Brain microvascular endothelial cell (primary cell): ENCODE measurements around the gene NEK4.

Source experiments
- DNase-seq: peaks from one replicate; pipeline ENCODE4 v3.0.0-alpha.2; 2020
- H3K27ac ChIP-seq: fragments of 250-450 bp; sonication (Bioruptor Pico); 2 replicates; pipeline ENCODE4 v1.5.1; 2020; ENCODE audit warnings: mild to moderate bottlenecking, moderate library complexity
- H3K27me3 ChIP-seq: fragments of 250-450 bp; sonication (Bioruptor Pico); replicated peaks from 2 replicates; pipeline ENCODE4 v1.5.1; 2020; ENCODE audit warnings: mild to moderate bottlenecking
- H3K36me3 ChIP-seq: fragments of 250-450 bp; sonication (Bioruptor Pico); replicated peaks from 2 replicates; pipeline ENCODE4 v1.5.1; 2020; ENCODE audit warnings: mild to moderate bottlenecking
- H3K4me3 ChIP-seq: 2 replicates; pipeline ENCODE4 v1.5.1; 2011; ENCODE audit warnings: low read depth, mild to moderate bottlenecking, control low read depth, low read length, moderate library complexity
- CTCF ChIP-seq: IDR thresholded peaks from 2 replicates; pipeline ENCODE4 v1.5.1; 2011; ENCODE audit warnings: low read depth, mild to moderate bottlenecking, moderate library complexity, low read length, control low read depth, inconsistent platforms; ENCODE audit errors: missing control alignments
- in situ Hi-C: cut with HindIII; loops from 2 replicates; pipeline ENCODE4 v1.10.0; 2017; ENCODE audit warnings: low sequenced_read_pairs, low pct_ligation_motif_present

The NEK4 gene

GRCh38 chr3:52705438-52705687, 65.4 kb downstream of the NEK4 start:
- Histone ChIP-seq H3K27ac (peak overlapping the region; percentile 97), H3K36me3 (peaks cover 3% of the 10 kb centered on the region), H3K27me3 (no peaks in the 10 kb centered on the region), H3K4me3 (peak overlapping the region; percentile 96)
- in situ Hi-C loops, result no loop called here
- no peak for DNase-seq
- no peak for TF ChIP-seq CTCF

- TF ChIP-seq CTCF, result no peak
- in situ Hi-C loops, result no loop called here
- DNase-seq, result peak; percentile 12
- H3K36me3 ChIP-seq, result peaks cover 6% of the 10 kb centered on the region
- H3K27ac ChIP-seq, result peak overlapping the region; percentile 97
- H3K4me3 ChIP-seq, result peak overlapping the region; percentile 96
- no peaks in the 10 kb centered on the region for H3K27me3 ChIP-seq
Measured at GRCh38 chr3:52704611-52705437, 65.9 kb downstream of the NEK4 start.

- H3K27me3 ChIP-seq, result no peaks in the 10 kb centered on the region
- no peak overlapping the region for H3K4me3 ChIP-seq
- H3K27ac ChIP-seq, result no peak overlapping the region
- DNase-seq, result no peak
- in situ Hi-C loops, result no loop called here
- peaks cover 9% of the 10 kb centered on the region for H3K36me3 ChIP-seq
- no peak for TF ChIP-seq CTCF
Measured at GRCh38 chr3:52703341-52703740, 67.4 kb downstream of the NEK4 start.

- no peaks in the 10 kb centered on the region for H3K27me3 ChIP-seq
- TF ChIP-seq CTCF, result no peak
- no peak for DNase-seq
- peaks cover 61% of the 10 kb centered on the region for H3K36me3 ChIP-seq
- H3K27ac ChIP-seq, result no peak overlapping the region
- in situ Hi-C loops, result no loop called here
- no peak overlapping the region for H3K4me3 ChIP-seq
Measured at GRCh38 chr3:52697632-52697965, 73.1 kb downstream of the NEK4 start.

- Histone ChIP-seq H3K27me3 (no peaks in the 10 kb centered on the region), H3K36me3 (peaks cover 67% of the 10 kb centered on the region), H3K4me3 (no peak overlapping the region), H3K27ac (no peak overlapping the region)
- in situ Hi-C loops, result no loop called here
- no peak for DNase-seq
- no peak for TF ChIP-seq CTCF
Measured at GRCh38 chr3:52696830-52697631, 73.7 kb downstream of the NEK4 start.
